Measurements from ENCODE around the gene ADAMTSL5.

- TF ChIP-seq CTCF (IDR thresholded peaks at IDR 0.05): no peak
- TF ChIP-seq POLR2A (IDR thresholded peaks at IDR 0.05): no peak
- TF ChIP-seq EP300 (IDR thresholded peaks at IDR 0.05): no peak
These were observed 16.0 kb upstream of the ADAMTSL5 start for GRCh38 chr19:1528596-1529429.
